ENCODE measurements around the gene PDE8B. TPM values are rescaled to one million over a fixed set of nuclear protein-coding genes. Genes with fewer than 3 reads are reported as not detected.

PDE8B gene
- total and polyA plus RNA-seq, 11 donors: 1.1 to 9.3 (median 3.4) TPM

- WGBS, 4 donors: 1 to 3% (median 2%) methylated on average over 34 to 61 of the region's 61 CpGs
- ATAC-seq (peak in 2 of 4 donors; percentile 49 to 51), DNase-seq (no peak)
- Histone ChIP-seq H3K27ac (no peak overlapping the region), H3K27me3 (peaks cover 5 to 49% (median 29%) of the 10 kb centered on the region in 9 donors), H3K4me1 (peaks cover 0 to 17% (median 7%) of the 10 kb centered on the region in 12 donors), H3K9me3 (no peaks in the 10 kb centered on the region), H3K4me3 (peak overlapping the region; percentile 33 to 80 (median 58)), H3K36me3 (no peaks in the 10 kb centered on the region)
- TF ChIP-seq POLR2A (IDR thresholded peaks at IDR 0.05): no peak
- TF ChIP-seq CTCF (IDR thresholded peaks at IDR 0.05): no peak
- intact Hi-C loops (cut with DNase I): loop anchor here in 1 of 10 donors (10.0 kb wide), 1 partner anchor 66 kb away; no protein-coding TSS in a partner anchor
Observed at GRCh38 chr5:77210964-77211690, 647 bp downstream of the PDE8B start.

- Histone ChIP-seq H3K27me3 (peaks cover 5 to 49% (median 29%) of the 10 kb centered on the region in 9 donors), H3K36me3 (no peaks in the 10 kb centered on the region), H3K4me3 (peak overlapping the region in 11 of 12 donors; percentile 33 to 80 (median 59)), H3K4me1 (peaks cover 0 to 17% (median 7%) of the 10 kb centered on the region in 12 donors), H3K9me3 (no peaks in the 10 kb centered on the region), H3K27ac (no peak overlapping the region)
- intact Hi-C loops (cut with DNase I): loop anchor here in 1 of 10 donors (10.0 kb wide), 1 partner anchor 67 kb away; no protein-coding TSS in a partner anchor
- 24 to 32% (median 25%) methylated on average over 10 of the region's 10 CpGs for WGBS, 4 donors
- TF ChIP-seq POLR2A (IDR thresholded peaks at IDR 0.05) (no peak), CTCF (IDR thresholded peaks at IDR 0.05) (no peak)
- no peak for ATAC-seq
- no peak for DNase-seq
Observed at GRCh38 chr5:77211691-77212047, 1.2 kb downstream of the PDE8B start.

- Histone ChIP-seq H3K9me3 (no peaks in the 10 kb centered on the region), H3K4me3 (no peak overlapping the region), H3K27ac (no peak overlapping the region), H3K36me3 (no peaks in the 10 kb centered on the region), H3K4me1 (peaks cover 0 to 17% (median 7%) of the 10 kb centered on the region in 12 donors), H3K27me3 (peaks cover 5 to 48% (median 31%) of the 10 kb centered on the region in 9 donors)
- intact Hi-C loops (cut with DNase I): loop anchor here in 1 of 10 donors (10.0 kb wide), 1 partner anchor 69 kb away; no protein-coding TSS in a partner anchor
- DNase-seq (no peak), ATAC-seq (no peak)
- TF ChIP-seq POLR2A (IDR thresholded peaks at IDR 0.05) (no peak), CTCF (IDR thresholded peaks at IDR 0.05) (no peak)
- 79 to 88% (median 81%) methylated on average over 1 of the region's 1 CpG for WGBS, 4 donors
Observed at GRCh38 chr5:77213601-77214000, 3.1 kb downstream of the PDE8B start.

DNA sequence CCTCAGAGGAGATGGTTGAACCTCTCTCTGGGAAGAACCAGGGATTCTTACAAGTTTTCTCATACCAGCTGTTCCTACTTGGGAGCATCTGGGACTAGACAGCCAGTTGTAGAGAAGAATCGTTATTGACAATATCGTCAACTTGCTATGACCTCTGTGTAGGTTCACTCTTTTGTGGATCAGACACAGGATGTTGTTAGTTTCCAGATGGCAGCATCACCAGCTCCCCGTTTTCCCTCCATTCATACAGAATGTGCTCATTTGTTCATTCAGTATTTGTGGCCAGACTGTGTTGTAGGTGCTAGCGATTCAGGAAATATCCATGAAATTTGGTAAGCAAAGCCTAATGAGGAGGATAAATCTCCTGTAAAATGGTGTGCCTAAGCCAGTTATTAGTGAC lies 3.7 kb downstream of the PDE8B start:
- no peak for ATAC-seq
- Histone ChIP-seq H3K27me3 (peaks cover 5 to 46% (median 31%) of the 10 kb centered on the region in 9 donors), H3K9me3 (no peaks in the 10 kb centered on the region), H3K4me3 (no peak overlapping the region), H3K27ac (no peak overlapping the region), H3K36me3 (no peaks in the 10 kb centered on the region), H3K4me1 (peaks cover 0 to 17% (median 7%) of the 10 kb centered on the region in 12 donors)
- no peak for DNase-seq
- 52 to 71% (median 61%) methylated on average over 4 of the region's 4 CpGs for WGBS, 4 donors
- intact Hi-C loops (cut with DNase I): loop anchor here in 1 of 10 donors (10.0 kb wide), 1 partner anchor 69 kb away; no protein-coding TSS in a partner anchor
- TF ChIP-seq CTCF (IDR thresholded peaks at IDR 0.05): no peak
- TF ChIP-seq POLR2A (IDR thresholded peaks at IDR 0.05): no peak
